Activated CD8-positive, alpha-beta T cell treated with anti-CD3 and anti-CD28 coated beads for 36 hours (primary cell): Measurements from ENCODE around the gene TMEM82. TPM values are rescaled to one million over a fixed set of nuclear protein-coding genes. Genes with fewer than 3 reads are reported as not detected.

Experiments used
- ATAC-seq: fragments of 200-7000 bp; cut with Tn5 transposase; one replicate; pipeline ENCODE4 v1.10.0; 2021; ENCODE audit warnings: mild to moderate bottlenecking, moderate library complexity
- CTCF ChIA-PET: fragments of 350-600 bp; sonication (Branson Sonifier 250); formaldehyde crosslinking; loops from one replicate; lab custom pipeline; 2021; ENCODE audit warnings: antibody characterized with exemption; lab: Charles Lee
- POLR2A ChIA-PET: fragments of 350-600 bp; sonication (Branson Sonifier 250); formaldehyde crosslinking; loops from one replicate; lab custom pipeline; 2021; ENCODE audit warnings: antibody characterized with exemption; lab: Charles Lee
- DNase-seq: peaks from one replicate; pipeline ENCODE4 v3.0.0-alpha.2; 2020
- H3K27ac Mint-ChIP-seq: one replicate; pipeline ENCODE4 v1.8.0; 2021; ENCODE audit warnings: mild to moderate bottlenecking, mixed read lengths
- H3K27me3 Mint-ChIP-seq: one replicate; pipeline ENCODE4 v1.8.0; 2021; ENCODE audit warnings: mixed read lengths
- H3K36me3 Mint-ChIP-seq: one replicate; pipeline ENCODE4 v1.8.0; 2021; ENCODE audit warnings: low read depth, mixed read lengths
- H3K4me1 Mint-ChIP-seq: one replicate; pipeline ENCODE4 v1.8.0; 2021; ENCODE audit warnings: low read depth, mixed read lengths
- H3K4me3 Mint-ChIP-seq: one replicate; pipeline ENCODE4 v1.8.0; 2021; ENCODE audit warnings: mild to moderate bottlenecking, moderate library complexity, mixed read lengths
- H3K9me3 Mint-ChIP-seq: one replicate; pipeline ENCODE4 v1.8.0; 2021; ENCODE audit warnings: mixed read lengths
- CTCF ChIP-seq: fragments of 200-600 bp; IDR thresholded peaks from one replicate; pipeline ENCODE4 v1.8.0; 2022; ENCODE audit warnings: antibody characterized with exemption, mild to moderate bottlenecking
- intact Hi-C: fragments of 100-400 bp; cut with micrococcal nuclease; formaldehyde crosslinking; loops from one replicate; pipeline ENCODE4 v1.10.0; 2022
- total RNA-seq, 2 experiments: library from RNA; stranded (reverse); gene quantifications; one replicate each; pipeline ENCODE4 v1.2.3, GENCODE V29; 2021

The TMEM82 gene
- total RNA-seq, 2 experiments from 2014 or later: not detected

GRCh38 chr1:15777909-15778707, 35.8 kb downstream of the TMEM82 start:
- POLR2A ChIA-PET: no interaction called here
- no peak for ATAC-seq
- H3K27ac Mint-ChIP-seq: no peak overlapping the region

GRCh38 chr1:15785683-15786082, 43.4 kb downstream of the TMEM82 start:
- Mint-ChIP-seq H3K36me3 (no peaks in the 10 kb centered on the region), H3K4me1 (no peaks in the 10 kb centered on the region), H3K27ac (no peak overlapping the region), H3K9me3 (no peaks in the 10 kb centered on the region), H3K27me3 (peaks cover under 1% of the 10 kb centered on the region), H3K4me3 (no peak overlapping the region)
- CTCF ChIA-PET: no interaction called here
- no peak for TF ChIP-seq CTCF
- POLR2A ChIA-PET: no interaction called here
- no peak for DNase-seq
- intact Hi-C loops: no loop called here
- ATAC-seq: no peak

More at GRCh38 chr1:15777909-15778707, 35.8 kb downstream of the TMEM82 start:
- intact Hi-C loops: no loop called here
- no peak overlapping the region for H3K4me3 Mint-ChIP-seq
- CTCF ChIA-PET: interaction anchor here (0.7 to 3.5 kb wide), 3 partner anchors 14 to 225 kb away, joined by 3 to 17 read pairs (median 3); no protein-coding TSS in a partner anchor
- TF ChIP-seq CTCF: no peak
- H3K4me1 Mint-ChIP-seq: no peaks in the 10 kb centered on the region
- H3K27me3 Mint-ChIP-seq: no peaks in the 10 kb centered on the region
- DNase-seq: no peak
- H3K36me3 Mint-ChIP-seq: no peaks in the 10 kb centered on the region
- no peaks in the 10 kb centered on the region for H3K9me3 Mint-ChIP-seq

GRCh38 chr1:15786581-15786980, 44.3 kb downstream of the TMEM82 start:
- H3K27ac Mint-ChIP-seq: no peak overlapping the region
- H3K27me3 Mint-ChIP-seq: peaks cover 2% of the 10 kb centered on the region
- intact Hi-C loops: no loop called here
- ATAC-seq (no peak), DNase-seq (no peak)
- no peak for TF ChIP-seq CTCF
- ChIA-PET CTCF (interaction anchor here (1.1 kb wide), 1 partner anchor 29 kb away, joined by 5 read pairs; no protein-coding TSS in a partner anchor), POLR2A (no interaction called here)
- H3K36me3 Mint-ChIP-seq: no peaks in the 10 kb centered on the region
- no peaks in the 10 kb centered on the region for H3K9me3 Mint-ChIP-seq
- no peaks in the 10 kb centered on the region for H3K4me1 Mint-ChIP-seq
- H3K4me3 Mint-ChIP-seq: no peak overlapping the region

GRCh38 chr1:15788624-15789301, 46.5 kb downstream of the TMEM82 start:
- no peak for TF ChIP-seq CTCF
- Mint-ChIP-seq H3K27ac (no peak overlapping the region), H3K9me3 (no peaks in the 10 kb centered on the region), H3K4me1 (peaks cover 2% of the 10 kb centered on the region), H3K4me3 (no peak overlapping the region), H3K27me3 (peaks cover 2% of the 10 kb centered on the region), H3K36me3 (no peaks in the 10 kb centered on the region)
- intact Hi-C loops: no loop called here
- ATAC-seq (no peak), DNase-seq (no peak)
- CTCF ChIA-PET: interaction anchor here (1.0 to 1.2 kb wide), 2 partner anchors 27 to 267 kb away, joined by 3 read pairs; no protein-coding TSS in a partner anchor
- POLR2A ChIA-PET: no interaction called here
